Activated CD4-positive, alpha-beta T cell treated with anti-CD3 and anti-CD28 coated beads for 1 hour (primary cell): Measurements from ENCODE around the gene PUS1.
"Not testable (repeated sequence)": the region's sequence is repeated elsewhere in the genome, so short reads cannot be mapped to it uniquely, and the experiment has no call there.

Experiments
- DNase-seq: peaks from one replicate; pipeline ENCODE4 v3.0.0-alpha.2; 2020

The PUS1 gene

DNA sequence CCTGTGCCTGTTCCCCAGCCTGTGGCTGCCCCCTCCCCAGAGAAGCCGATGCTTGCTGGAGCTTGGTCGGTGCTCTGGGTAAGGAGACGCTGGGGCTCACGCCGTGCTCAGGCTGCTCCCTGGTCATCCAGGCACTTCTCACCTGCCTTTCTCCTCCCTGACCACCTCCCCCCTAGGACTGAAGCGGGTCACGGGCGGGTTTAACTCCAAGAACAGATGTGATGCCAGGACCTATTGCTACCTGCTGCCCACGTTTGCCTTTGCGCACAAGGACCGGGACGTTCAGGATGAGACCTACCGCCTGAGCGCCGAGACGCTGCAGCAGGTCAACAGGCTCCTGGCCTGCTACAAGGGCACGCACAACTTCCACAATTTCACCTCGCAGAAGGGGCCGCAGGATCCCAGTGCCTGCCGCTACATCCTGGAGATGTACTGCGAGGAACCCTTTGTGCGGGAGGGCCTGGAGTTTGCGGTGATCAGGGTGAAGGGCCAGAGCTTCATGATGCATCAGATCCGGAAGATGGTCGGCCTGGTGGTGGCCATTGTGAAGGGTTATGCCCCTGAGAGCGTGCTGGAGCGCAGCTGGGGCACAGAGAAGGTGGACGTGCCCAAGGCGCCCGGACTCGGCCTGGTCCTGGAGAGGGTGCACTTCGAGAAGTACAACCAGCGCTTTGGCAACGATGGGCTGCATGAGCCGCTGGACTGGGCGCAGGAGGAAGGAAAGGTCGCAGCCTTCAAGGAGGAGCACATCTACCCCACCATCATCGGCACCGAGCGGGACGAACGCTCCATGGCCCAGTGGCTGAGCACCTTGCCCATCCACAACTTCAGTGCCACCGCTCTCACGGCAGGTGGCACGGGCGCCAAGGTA, 12.3 kb downstream of the PUS1 start:
- no peak for DNase-seq

DNA sequence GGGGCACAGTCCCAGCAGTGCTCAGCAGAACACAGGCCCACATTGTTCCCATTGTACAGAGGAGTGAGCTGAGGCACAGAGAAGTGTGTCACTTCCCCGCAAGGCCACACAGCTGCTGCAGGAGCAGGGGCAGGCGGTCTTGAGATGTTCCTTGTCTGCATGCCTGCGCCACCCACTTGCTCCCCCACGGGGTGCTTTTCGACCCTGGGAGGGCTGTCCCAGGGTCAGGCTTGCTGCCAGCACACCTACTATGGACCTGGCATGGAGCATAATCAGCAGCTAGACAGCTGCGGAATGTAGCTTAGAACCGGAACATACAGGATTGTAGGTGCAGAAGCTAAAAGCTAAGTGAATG, 12.9 kb downstream of the PUS1 start:
- DNase-seq: no peak

DNA sequence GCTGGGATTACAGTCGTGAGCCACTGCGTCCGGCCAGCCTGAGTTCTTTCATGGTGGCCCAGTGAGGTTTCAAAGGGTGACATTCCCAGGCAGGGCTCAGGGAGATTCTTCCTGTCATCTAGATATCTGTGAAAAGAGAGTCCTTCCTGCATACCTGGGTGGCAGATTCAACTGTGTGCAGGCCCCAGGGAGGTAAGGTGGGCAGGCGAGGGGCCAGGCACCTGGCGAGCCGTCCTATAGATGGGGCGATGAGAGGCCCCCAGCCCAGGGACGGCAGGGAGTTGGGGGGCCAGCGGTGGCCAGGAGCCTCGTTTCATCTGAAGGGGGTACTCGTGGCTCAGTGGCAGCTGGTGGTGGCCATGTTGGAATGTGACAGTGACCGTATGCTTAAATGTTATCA, 13.6 kb downstream of the PUS1 start:
- no peak for DNase-seq

DNA sequence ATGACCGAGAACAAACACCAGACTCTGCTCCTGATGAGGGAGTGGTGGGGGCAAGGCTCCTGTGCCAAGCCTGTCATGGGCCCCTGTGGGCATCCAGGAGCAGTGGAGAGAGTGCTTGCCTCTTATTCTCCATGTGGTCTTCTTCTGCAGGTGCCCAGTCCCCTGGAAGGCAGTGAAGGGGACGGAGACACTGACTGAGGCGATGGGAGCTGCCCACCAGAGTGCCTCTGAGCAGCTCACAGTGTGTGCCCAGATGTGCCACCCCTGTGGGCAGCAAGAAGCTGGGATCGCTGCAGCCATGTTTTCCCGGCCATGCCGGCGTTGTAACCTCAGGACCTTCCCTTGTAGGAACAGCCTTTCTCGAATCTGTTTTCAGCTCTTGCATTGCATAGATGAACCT, 14.3 kb downstream of the PUS1 start:
- DNase-seq: no peak

DNA sequence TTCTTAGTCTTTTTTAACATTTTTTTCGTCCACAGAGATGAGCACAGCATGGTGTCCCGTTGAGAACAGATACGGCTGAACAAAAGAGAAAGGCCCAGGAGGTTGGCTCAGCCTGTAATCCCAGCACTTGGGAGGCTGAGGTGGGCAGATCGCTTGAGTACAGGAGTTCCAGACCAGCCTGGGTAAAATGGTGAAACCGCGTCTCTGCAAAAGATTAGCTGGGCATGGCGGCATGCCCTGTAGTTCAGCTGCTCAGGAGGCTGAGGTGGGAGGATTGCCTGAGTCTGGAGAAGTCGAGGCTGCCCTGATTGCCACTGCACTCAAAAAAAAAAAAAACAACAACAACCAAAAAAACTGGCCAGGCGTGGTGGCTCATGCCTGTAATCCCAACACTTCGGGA, 14.8 kb downstream of the PUS1 start:
- no peak for DNase-seq

DNA sequence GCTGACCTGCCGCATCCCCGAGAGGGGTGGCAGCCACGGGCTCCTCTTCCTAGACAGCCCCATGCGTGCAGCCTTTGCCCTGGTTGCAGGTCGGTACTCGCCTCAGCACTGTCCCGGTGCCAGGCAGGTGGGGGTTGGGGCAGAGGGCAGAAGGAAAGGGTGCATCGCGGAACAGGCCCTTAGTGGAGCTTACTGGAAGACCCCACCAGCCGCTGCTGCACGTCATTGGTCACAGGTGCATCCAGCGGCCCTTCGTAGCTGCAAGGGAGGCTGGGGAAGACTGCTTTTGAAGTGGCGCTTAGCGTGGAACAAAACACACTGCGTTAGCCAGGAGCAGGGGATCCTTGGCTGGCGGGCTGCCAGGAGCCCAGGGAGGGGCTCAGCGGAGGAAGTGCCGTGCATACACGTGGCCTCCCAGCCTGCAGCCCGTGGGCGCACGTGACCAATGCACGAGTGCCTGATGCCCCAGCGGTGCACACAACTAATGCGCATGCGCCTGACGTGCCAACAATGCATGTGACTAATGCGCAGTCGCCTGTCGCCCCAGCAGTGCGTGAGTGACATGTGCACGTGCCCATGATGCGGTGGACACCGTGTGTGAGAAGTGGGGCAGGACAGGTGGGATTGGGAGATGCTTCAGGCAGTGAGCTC, 15.7 kb downstream of the PUS1 start:
- no peak for DNase-seq

DNA sequence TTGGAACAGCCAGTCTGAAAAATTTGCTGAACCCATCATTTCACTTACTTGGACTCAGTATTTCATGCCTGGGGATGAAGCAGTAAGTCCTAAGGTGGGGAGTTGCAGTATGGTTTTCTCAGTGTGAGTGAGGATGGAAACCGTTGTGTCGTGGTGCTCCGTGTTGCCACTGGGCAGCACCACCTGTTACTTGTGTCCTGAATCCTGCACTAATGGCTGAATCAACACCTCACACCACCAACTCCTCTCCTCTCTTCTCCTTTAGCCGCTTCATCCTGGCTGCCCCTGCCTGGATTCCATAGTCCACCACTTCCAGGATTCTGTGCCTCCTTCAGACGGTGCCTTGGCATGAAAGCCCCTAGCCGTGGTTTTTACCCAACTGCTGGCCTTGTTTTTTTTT, 17.7 kb downstream of the PUS1 start:
- no peak for DNase-seq

DNA sequence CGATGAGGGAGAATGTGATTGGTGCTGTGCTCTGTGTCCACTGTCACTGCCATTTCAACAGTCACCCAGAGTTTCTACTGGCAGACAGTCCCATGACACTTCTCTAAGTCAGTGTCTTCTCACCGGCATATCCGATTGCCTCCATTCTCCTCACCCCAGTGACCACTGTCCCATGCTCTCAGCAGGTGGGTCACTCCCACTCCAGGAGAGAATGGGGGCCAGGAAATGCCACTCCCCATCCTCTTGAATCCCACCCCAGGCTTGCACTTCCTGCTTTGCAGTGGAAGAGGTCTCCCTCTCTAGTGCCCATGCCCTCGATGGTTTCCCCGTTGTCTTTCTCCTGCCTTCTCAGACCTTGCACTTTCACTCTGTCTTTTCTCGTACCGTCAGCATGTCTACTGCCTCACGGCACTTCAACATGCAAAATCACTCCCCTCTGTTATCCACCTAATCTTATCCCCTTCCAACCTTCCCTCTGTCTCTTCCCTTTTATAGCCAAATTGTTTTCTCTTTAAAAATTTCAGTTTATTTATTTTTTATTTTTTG, 18.5 kb downstream of the PUS1 start:
- DNase-seq: no peak

DNA sequence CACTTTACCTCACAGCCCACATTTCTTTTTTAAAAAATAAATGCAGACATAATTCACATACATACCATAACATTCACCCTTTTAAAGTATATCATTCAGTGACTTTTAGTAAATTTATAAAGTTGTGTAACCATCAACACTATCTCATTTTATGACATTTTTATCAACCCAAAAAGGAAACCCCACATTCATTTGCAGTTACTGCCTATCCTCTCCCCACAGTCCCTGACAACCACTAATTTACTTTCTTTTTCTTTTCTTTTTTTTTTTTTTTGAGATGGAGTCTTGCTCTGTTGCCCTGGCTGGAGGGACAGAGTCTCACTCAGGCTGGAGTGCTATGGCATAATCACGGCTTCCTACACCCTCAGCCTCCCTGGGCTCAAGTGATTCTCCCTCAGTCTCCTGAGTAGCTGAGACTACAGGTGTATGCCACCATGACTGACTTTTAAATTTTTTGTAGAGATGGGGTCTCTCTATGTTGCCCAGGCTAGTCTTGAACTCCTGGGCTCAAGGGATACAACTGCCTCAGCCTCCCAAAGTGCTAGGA, 19.2 kb downstream of the PUS1 start:
- DNase-seq: no peak

DNA sequence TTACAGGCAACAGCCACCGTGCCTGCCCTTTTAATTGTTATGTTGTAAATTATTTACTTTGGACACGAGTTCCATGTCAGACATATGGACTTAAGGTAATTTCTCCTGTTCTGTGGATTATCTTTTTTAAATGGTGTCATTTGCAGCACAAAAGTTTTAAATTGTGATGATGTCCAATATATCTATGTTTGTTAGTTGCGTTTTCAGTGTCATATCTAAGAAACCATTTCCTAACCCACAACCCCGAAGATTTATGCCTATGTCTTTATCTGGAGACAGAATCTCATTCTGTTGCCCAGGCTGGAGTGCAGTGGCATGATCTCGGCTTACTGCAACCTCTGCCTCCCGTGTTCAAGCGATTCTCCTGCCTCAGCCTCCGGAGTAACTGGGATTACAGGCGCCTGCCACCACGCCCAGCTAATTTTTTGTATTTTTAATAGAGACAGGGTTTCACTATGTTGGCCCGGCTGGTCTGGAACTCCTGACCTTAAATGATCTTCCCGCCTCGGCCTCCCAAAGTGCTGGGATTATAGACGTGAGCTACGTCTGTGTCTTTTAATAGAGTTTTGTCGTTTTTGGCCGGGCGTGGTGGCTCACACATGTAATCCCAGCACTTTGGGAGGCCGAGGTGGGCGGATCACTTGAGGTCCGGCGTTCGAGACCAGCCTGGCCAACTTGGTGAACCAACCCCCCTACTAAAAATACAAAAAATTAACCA, 19.8 kb downstream of the PUS1 start:
- DNase-seq: not testable (repeated sequence)

DNA sequence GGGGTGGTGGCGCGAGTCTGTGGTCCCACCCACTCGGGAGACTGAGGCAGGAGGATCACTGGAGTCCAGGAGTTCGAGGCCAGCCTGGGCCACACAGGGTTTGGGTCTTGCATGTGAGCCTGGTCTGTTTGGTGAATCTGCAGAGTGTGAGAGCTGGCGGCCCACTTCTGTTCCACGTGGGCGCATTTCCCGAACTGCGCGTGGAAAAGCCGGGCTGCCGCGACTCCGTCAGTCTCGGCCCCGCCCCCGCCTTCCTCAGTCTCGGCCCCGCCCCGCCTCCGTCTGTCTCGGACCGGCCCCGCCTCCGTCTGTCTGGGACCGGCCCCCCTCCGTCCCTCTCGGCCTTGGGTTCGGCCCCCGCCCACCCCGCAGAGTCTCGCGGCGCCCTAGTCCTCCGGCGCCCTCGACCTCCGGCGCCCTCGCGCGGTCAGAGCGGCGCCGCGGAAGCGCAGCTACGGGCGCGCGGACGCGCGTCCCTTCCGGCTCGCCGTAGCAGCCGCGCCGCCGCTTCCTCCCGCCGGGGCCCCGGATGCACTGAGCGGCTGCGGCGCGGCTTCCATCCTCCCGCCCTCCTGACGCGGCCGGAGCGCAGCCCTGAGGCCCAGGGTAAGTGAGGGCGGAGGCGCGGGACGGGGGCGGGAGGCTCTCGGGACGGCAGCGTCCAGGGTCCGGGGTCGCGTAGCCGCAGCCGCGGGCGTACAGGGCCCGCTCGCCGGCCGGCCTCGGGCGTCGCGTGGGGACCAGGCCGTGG, 20.5 kb downstream of the PUS1 start, which contains the start of gene EP400:
Gene EP400, plus strand, starts transcription at position 512 of the 751 bp plus-strand sequence. CDS start 10,678 bp downstream, outside the sequence.
- peak; percentile 95 for DNase-seq

DNA sequence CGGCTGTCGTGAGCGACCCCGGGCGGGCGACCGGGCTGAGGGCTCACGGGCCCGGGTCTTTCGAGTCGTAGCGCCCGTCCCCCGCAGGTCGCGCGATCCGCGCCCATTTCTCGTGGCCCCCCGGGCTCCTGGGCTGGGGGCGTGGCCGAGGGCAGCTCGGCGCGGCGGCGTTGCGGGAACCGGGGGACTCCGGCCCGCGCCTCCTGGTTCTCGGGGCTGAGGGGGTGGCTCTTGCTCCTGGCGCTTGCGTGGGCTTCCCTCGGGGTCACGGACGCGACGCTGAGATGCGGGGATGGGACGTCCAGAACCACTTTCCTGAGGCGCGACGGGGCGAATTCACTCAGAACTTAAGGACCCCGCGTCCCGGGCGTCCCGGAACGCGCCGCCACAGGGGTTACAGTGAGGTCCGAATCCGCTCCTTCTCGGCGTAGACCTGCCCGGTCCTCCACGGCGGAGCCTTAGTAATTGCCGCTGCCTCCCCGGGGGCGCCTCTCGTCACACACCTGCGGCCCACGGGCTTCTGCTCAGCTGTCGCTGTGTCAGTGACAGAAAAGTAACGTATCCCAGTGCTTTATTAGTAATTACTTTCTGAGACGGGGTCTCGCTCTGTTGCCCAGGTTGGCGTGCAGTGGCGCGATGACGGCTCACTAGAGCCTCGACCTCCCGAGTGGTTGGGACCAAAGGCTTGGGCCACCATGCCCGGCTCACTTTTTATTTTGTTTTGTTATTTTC, 21.3 kb downstream of the PUS1 start:
- DNase-seq: peak; percentile 26

DNA sequence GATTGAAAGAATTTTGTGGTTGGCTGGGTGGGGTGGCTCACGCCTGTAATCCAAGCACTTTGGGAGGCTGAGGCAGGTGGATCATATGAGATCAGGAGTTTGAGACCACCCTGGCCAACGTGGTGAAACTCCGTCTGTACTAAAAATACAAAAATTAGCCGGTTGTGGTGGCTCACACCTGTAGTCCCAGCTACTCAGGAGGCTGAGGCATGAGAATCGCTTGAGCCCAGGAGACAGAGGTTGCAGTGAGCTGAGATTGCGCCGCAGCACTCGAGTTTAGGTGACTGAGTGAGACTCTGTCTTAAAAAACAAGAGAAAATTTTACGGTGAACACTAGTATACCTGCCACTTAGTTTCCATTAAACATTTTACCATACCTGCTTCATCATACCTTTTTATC, 24.7 kb downstream of the PUS1 start:
- not testable (repeated sequence) for DNase-seq

DNA sequence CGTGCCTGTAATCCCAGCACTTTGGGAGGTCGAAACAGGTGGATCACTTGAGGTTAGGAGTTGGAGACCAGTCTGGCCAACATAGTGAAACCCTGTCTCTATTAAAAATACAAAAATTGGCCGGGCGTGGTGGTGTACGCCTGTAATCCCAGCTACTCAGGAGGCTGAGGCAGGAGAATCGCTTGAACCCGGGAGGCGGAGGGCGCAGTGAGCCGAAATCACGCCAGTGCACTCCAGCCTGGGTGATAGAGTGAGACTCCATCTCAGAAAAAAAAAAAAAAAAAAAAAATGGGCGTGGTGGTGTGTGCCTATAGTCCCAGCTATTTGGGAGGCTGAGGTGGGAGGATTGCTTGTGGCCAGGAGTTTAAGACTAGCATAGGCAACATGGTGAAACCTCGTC, 25.4 kb downstream of the PUS1 start:
- DNase-seq: not testable (repeated sequence)

DNA sequence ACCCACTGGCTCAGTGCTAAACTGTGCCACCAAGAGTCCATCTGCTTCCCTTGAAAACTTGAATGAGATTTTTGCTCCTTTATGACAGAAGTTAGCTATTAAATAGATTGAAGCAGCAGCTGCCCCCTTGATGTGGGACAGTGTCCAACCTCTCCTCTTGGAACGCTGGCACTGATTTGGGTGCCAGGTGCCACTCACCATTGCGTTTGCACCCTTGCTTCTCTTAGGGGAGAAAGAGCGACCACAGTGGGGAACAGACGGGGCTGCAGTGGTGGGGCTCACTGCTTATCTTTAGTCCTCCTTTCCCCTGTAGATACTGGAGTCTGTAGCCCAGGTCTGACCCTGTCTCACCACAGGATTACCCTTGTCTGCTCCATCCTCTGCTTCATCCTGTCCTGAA, 30.0 kb downstream of the PUS1 start:
- no peak for DNase-seq

DNA sequence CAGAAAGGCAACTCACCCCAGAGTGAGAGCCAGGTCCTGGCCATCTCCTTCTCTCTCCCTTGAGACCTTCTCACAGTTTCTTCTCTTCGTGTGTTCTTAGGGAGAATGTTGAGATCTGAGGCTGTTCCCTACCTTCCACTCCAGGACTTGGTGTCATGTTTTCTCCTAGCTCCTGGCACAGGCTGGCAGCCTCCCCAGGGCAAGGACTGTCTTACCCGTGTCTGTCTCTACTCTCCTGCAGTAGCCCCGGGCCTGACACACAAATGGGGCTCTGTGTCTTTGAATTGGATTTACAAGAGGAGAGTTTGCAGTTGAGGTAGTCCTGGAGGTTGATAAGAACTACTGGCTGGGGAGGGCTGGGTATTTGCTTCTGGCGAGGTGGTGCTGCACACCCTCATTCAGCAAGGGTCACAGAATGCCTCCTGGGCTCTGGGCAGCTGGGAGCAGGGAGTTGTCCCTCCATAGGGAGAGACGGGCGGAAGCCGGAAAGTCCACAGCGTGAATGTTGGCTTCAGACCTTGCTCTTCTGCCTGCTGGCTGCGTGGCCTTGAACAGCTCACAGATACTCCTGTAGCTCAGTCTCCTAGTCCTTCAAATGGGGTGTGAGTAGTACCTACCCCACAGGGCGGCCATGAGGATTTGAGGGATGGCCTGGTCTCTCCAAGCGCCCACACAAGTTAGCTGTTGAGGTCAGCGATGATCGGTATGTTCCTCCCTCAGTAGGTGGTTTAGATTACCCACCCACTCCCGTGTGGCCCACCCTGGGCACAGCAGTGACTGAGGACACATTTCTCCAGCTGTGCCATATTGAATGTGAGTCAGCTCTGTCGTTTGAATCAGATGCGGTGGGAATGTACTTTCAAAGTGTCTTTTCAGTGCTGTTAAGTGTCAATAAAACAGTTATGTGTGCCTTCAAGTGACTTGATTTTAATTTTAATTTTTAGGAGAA, 30.8 kb downstream of the PUS1 start:
- DNase-seq: no peak

DNA sequence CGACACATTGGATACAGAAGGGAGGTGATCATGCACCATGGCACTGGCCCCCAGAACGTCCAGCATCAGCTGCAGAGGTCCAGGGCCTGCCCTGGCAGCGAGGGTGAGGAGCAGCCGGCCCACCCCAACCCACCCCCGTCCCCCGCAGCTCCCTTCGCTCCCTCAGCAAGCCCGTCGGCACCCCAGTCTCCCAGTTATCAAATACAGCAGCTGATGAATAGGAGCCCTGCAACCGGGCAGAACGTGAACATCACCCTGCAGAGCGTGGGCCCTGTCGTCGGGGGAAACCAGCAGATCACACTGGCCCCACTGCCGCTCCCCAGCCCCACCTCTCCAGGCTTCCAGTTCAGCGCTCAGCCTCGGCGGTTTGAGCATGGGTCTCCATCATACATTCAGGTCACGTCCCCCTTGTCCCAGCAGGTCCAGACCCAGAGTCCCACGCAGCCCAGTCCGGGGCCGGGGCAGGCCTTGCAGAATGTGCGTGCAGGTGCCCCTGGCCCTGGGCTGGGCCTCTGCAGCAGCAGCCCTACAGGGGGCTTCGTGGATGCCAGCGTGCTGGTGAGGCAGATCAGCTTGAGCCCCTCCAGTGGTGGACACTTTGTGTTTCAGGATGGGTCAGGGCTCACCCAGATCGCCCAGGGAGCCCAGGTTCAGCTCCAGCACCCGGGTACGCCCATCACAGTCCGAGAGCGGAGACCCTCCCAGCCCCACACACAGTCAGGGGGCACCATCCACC, 31.7 kb downstream of the PUS1 start:
- not testable (repeated sequence) for DNase-seq

DNA sequence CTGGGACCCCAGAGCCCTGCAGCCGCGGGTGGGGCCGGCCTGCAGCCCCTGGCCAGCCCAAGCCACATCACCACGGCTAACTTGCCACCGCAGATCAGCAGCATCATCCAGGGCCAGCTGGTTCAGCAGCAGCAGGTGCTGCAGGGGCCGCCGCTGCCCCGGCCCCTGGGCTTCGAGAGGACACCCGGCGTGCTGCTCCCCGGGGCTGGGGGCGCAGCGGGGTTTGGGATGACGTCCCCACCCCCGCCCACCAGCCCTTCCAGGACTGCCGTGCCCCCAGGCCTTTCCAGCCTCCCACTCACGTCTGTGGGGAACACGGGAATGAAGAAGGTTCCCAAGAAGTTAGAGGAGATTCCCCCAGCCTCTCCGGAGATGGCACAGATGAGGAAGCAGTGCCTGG, 32.3 kb downstream of the PUS1 start:
- not testable (repeated sequence) for DNase-seq

DNA sequence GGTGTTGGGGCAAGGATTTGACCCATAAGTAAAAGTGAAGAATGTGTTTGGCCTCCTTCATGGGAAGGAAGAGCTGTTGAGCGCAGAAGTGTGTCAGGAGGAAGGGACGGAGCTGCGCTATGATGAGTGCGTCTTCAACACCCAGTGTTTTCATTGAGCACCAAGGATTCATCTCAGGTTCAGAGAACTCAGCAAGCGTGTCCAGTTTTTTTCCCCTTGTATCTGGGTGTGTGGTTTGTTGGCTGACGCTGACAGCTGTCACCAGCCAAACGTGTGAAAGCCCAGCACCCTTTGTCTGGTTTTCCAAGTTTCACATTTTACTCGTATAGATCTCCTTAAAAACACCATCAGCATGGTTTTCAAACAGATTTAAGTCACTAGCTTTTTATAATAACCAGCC, 33.0 kb downstream of the PUS1 start:
- no peak for DNase-seq

DNA sequence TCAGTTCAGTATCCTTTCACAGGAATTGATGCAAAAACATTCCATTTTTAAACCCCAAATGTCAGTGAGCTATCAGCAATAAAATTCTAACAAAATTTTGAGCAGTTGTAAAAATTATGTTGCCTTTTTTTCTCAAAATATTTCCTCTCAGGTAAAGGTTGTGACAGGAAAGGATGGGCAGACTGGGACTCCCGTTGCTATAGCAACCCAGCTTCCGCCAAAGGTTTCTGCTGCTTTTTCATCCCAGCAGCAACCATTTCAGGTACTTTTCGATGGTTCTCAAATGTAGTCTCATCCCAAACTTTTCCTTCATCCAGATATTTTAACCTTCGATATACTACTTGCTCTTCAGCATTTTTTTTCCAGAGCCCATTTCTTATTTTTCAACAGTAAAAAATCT, 34.3 kb downstream of the PUS1 start:
- no peak for DNase-seq
